Measurements from ENCODE around the gene LRRC45.

DNA sequence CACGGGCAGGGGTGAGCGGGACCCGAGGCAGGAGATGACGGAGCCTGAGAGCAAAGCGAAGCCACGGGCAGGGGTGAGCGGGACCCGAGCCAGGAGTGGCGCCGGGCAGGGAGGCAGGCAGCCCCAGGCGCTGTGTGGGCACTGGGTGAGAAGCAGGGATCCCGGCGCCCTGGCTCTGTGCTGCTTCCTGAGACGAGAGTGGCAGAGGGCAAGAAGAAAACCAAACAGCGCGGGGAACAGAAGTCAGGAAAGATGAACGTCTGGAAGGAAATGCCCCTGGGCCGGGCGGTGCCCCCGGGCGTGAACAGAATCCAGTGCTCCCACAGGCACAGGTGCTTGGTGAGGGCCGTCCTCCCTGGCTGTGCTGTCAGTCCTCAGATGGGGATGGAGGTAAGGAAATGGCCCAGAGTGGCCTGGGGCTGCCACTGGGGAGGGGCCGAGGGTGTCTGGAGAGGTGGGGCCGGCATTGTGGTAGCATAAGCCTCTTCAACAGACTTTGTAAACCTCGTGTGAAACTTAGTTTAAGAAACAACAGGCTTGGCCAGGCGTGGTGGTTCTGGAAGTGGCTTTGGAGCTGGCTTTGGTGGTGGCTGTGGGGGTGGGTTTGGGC, 35.8 kb upstream of the LRRC45 start:
- TF ChIP-seq POLR2A (IDR thresholded peaks at IDR 0.05) = no peak
- TF ChIP-seq, protein P1, sequence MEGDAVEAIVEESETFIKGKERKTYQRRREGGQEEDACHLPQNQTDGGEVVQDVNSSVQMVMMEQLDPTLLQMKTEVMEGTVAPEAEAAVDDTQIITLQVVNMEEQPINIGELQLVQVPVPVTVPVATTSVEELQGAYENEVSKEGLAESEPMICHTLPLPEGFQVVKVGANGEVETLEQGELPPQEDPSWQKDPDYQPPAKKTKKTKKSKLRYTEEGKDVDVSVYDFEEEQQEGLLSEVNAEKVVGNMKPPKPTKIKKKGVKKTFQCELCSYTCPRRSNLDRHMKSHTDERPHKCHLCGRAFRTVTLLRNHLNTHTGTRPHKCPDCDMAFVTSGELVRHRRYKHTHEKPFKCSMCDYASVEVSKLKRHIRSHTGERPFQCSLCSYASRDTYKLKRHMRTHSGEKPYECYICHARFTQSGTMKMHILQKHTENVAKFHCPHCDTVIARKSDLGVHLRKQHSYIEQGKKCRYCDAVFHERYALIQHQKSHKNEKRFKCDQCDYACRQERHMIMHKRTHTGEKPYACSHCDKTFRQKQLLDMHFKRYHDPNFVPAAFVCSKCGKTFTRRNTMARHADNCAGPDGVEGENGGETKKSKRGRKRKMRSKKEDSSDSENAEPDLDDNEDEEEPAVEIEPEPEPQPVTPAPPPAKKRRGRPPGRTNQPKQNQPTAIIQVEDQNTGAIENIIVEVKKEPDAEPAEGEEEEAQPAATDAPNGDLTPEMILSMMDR (IDR thresholded peaks at IDR 0.05) = no peak
